Mesenchymal stem cell (in vitro differentiated cells and primary cell): ENCODE data around the gene MAP7D1.
A peak's percentile ranks its signal among the peaks of the same experiment; 100 is the strongest.
"Not testable (repeated sequence)": the region's sequence is repeated elsewhere in the genome, so short reads cannot be mapped to it uniquely, and the experiment has no call there.

Source experiments
- DNase-seq: peaks from one replicate; pipeline ENCODE4 v3.0.0-alpha.2; 2013
- H2AFZ ChIP-seq: one replicate; pipeline ENCODE4 v1.6.1; 2013; ENCODE audit warnings: low read depth, mild to moderate bottlenecking, control low read depth, inconsistent platforms, low read length, moderate library complexity
- H2AK5ac ChIP-seq: 2 replicates; pipeline ENCODE4 v1.6.1; 2013; ENCODE audit warnings: low read length, moderate library complexity, mild to moderate bottlenecking, inconsistent platforms; ENCODE audit not compliant: severe bottlenecking
- H2BK120ac ChIP-seq: one replicate; pipeline ENCODE4 v1.6.1; 2013; ENCODE audit warnings: low read depth, mild to moderate bottlenecking, inconsistent platforms, low read length, moderate library complexity
- H2BK12ac ChIP-seq, 2 experiments: one replicate each; pipeline ENCODE4 v1.6.1; 2013; ENCODE audit warnings: inconsistent platforms in 2 of 2, low read length in 2 of 2, mild to moderate bottlenecking in 2 of 2, moderate library complexity in 2 of 2, control low read depth in 1 of 2
- H2BK15ac ChIP-seq: one replicate; pipeline ENCODE4 v1.6.1; 2013; ENCODE audit warnings: mild to moderate bottlenecking, low read depth, inconsistent platforms; ENCODE audit not compliant: poor library complexity, severe bottlenecking
- H2BK5ac ChIP-seq: 2 replicates; pipeline ENCODE4 v1.6.1; 2013; ENCODE audit warnings: low read depth, mild to moderate bottlenecking, low read length, control low read depth, inconsistent platforms; ENCODE audit not compliant: poor library complexity, severe bottlenecking
- H3K14ac ChIP-seq, 2 experiments: one replicate each; pipeline ENCODE4 v1.6.1; 2013; ENCODE audit warnings: inconsistent platforms in 2 of 2, low read length in 2 of 2, control low read depth in 1 of 2, mild to moderate bottlenecking in 1 of 2, moderate library complexity in 1 of 2
- H3K18ac ChIP-seq, 2 experiments: one replicate each; pipeline ENCODE4 v1.6.1; 2013; ENCODE audit warnings: inconsistent platforms in 2 of 2, low read length in 2 of 2, control low read depth in 1 of 2, low read depth in 1 of 2, mild to moderate bottlenecking in 1 of 2
- H3K23ac ChIP-seq, 2 experiments: one replicate each; pipeline ENCODE4 v1.6.1; 2013; ENCODE audit warnings: inconsistent platforms in 2 of 2, low read length in 2 of 2, mild to moderate bottlenecking in 2 of 2, moderate library complexity in 2 of 2, control low read depth in 1 of 2
- H3K27ac ChIP-seq: 2 replicates; pipeline ENCODE4 v1.5.1; 2013; ENCODE audit warnings: mild to moderate bottlenecking, moderate library complexity, low read length, control low read depth, inconsistent platforms; ENCODE audit not compliant: poor library complexity, severe bottlenecking
- H3K27me3 ChIP-seq, 2 experiments: 2 replicates each; pipeline versions ENCODE4 v1.6.1 to v1.7.0; 2013; ENCODE audit warnings: low read length in 2 of 2, mild to moderate bottlenecking in 2 of 2, moderate library complexity in 2 of 2, control low read depth in 1 of 2, inconsistent platforms in 1 of 2; ENCODE audit not compliant: control insufficient read depth in 1 of 2, insufficient read depth in 1 of 2
- H3K36me3 ChIP-seq, 2 experiments: 2 replicates each; pipeline versions ENCODE4 v1.6.1 to v1.7.0; 2013; ENCODE audit warnings: low read length in 2 of 2, control low read depth in 1 of 2, inconsistent platforms in 1 of 2, low read depth in 1 of 2, mild to moderate bottlenecking in 1 of 2; ENCODE audit not compliant: insufficient read depth in 2 of 2, control insufficient read depth in 1 of 2
- H3K4ac ChIP-seq, 2 experiments: one replicate each; pipeline ENCODE4 v1.6.1; 2013; ENCODE audit warnings: inconsistent platforms in 2 of 2, low read length in 2 of 2, mild to moderate bottlenecking in 2 of 2, moderate library complexity in 2 of 2, control low read depth in 1 of 2, low read depth in 1 of 2
- H3K4me1 ChIP-seq: 2 replicates; pipeline ENCODE4 v1.6.1; 2013; ENCODE audit warnings: low read depth, low read length, control low read depth; ENCODE audit not compliant: control insufficient read depth, insufficient read depth
- H3K4me2 ChIP-seq: 2 replicates; pipeline ENCODE4 v1.6.1; 2013; ENCODE audit warnings: low read length, mild to moderate bottlenecking, inconsistent platforms; ENCODE audit not compliant: poor library complexity, severe bottlenecking
- H3K4me3 ChIP-seq, 2 experiments: 2 replicates each; pipeline versions ENCODE4 v1.5.1 to v1.7.0; 2013; ENCODE audit warnings: low read length in 2 of 2, mild to moderate bottlenecking in 2 of 2, control low read depth in 1 of 2, low read depth in 1 of 2; ENCODE audit not compliant: insufficient read depth in 1 of 2
- H3K79me1 ChIP-seq: replicated peaks from 2 replicates; pipeline ENCODE4 v1.6.1; 2013; ENCODE audit warnings: mild to moderate bottlenecking, control low read depth, low read length, inconsistent platforms; ENCODE audit not compliant: poor library complexity, severe bottlenecking
- H3K9ac ChIP-seq: 2 replicates; pipeline ENCODE4 v1.7.0; 2013; ENCODE audit warnings: mild to moderate bottlenecking, low read length, moderate library complexity
- H3K9me3 ChIP-seq: 2 replicates; pipeline ENCODE4 v1.7.0; 2013; ENCODE audit warnings: mild to moderate bottlenecking, low read length; ENCODE audit not compliant: control insufficient read depth
- H4K8ac ChIP-seq: one replicate; pipeline ENCODE4 v1.6.1; 2013; ENCODE audit warnings: inconsistent platforms, mild to moderate bottlenecking, low read length, moderate library complexity
- H4K91ac ChIP-seq: one replicate; pipeline ENCODE4 v1.6.1; 2013; ENCODE audit warnings: mild to moderate bottlenecking, low read length, inconsistent platforms
- WGBS: methylation state at CpG from one replicate; pipeline ENCODE4 v1.1.7; 2013; ENCODE audit warnings: mixed read lengths; 5-methylcytosine and 5-hydroxymethylcytosine counted together

The MAP7D1 gene

DNA sequence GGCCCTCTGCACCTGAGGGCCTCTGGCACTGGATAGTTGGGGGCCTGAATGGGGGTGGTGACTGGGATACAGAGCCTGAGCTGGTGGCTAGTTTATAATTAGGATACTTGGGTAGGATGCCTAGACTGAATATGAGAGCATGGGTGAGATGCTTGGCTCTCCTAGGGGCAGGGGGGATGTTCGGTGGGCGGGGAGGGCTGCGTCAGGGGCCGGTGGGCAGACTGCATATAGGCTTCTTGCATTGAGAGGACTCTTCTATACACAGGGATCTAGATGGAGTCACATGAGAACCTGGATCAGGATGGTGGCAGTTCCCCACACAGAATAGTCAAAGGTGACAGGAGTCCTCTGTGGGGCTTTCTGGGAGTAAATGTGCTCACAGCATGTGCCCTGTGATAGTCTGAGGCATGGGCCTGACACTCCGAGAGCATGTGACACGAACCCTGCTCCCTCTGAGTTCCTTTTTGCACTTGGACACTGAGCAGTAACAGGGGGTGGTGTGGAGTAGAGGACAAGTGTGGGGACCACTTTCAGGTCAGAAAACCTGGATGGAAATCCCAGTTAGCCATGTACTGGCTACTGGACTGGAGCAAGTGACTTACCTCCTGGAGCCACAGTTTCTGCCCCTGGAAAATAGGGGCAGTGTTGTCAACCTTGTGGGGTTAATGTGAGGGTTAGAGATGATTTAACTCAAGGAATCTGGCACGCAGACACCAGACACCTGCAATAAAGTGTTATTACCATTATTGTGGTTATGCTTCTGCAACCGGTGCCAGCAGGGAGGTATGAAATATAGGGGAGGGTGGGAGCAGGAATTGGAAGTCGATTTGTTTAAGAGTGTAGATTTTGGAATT is 2.2 kb downstream of the MAP7D1 start:
- H3K27me3 ChIP-seq, result no peaks in the 10 kb centered on the region
- no peak overlapping the region for H3K4ac ChIP-seq
- H3K79me1 ChIP-seq, result peaks cover 4% of the 10 kb centered on the region
- peak overlapping the region; percentile 100 for H3K9ac ChIP-seq
- no peak overlapping the region for H2BK15ac ChIP-seq
- no peak for DNase-seq
- H3K9me3 ChIP-seq, result no peaks in the 10 kb centered on the region
- no peak overlapping the region for H4K8ac ChIP-seq
- no peak overlapping the region for H4K91ac ChIP-seq
- H3K4me1 ChIP-seq, result peaks cover 46% of the 10 kb centered on the region
- H3K23ac ChIP-seq, result peak overlapping the region in 1 of 2 experiments; percentile 64
- H3K4me3 ChIP-seq, result peak overlapping the region; percentile 93 to 98
- H2BK5ac ChIP-seq, result no peak overlapping the region
- H3K36me3 ChIP-seq, result peaks cover 23 to 27% of the 10 kb centered on the region in 2 experiments
- H2BK12ac ChIP-seq, result no peak overlapping the region
- WGBS, result 84% methylated on average over 9 of the region's 9 CpGs
- no peak overlapping the region for H3K18ac ChIP-seq
- H2BK120ac ChIP-seq, result no peak overlapping the region
- H3K27ac ChIP-seq, result peak overlapping the region; percentile 63
- H2AFZ ChIP-seq, result no peak overlapping the region
- peak overlapping the region in 1 of 2 experiments; percentile 72 for H3K14ac ChIP-seq
- peak overlapping the region; percentile 23 for H2AK5ac ChIP-seq
- H3K4me2 ChIP-seq, result peak overlapping the region; percentile 96

DNA sequence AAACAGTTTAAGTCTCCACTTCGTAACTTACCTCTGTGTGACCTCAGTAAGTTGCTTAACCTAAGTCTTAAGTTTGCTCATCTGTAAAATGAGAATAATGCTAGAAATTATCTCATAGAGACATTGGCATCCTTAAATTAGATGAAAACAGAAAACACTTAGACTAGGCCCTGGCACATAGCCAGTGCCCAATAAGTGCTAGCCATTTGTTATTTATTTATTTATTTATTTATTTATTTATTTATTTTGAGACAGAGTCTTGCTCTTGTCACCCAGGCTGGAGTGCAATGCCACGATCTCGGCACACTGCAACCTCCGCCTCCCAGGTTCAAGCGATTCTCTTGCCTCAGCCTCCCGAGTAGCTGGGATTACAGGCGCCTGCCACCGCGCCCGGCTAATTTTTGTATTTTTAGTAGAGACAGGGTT is 2.9 kb downstream of the MAP7D1 start:
- H3K9me3 ChIP-seq, H2AK5ac ChIP-seq, H2BK120ac ChIP-seq, H2BK5ac ChIP-seq, H2BK15ac ChIP-seq, H3K79me1 ChIP-seq, H2BK12ac ChIP-seq, H4K8ac ChIP-seq, H3K23ac ChIP-seq, H3K27me3 ChIP-seq, H3K4ac ChIP-seq, H3K14ac ChIP-seq, H2AFZ ChIP-seq, H3K18ac ChIP-seq, H4K91ac ChIP-seq, H3K27ac ChIP-seq, DNase-seq, H3K4me2 ChIP-seq: not testable (repeated sequence)
- H3K9ac ChIP-seq, result peak overlapping the region; percentile 100
- H3K4me1 ChIP-seq, result peaks cover 46% of the 10 kb centered on the region
- WGBS, result 94% methylated on average over 7 of the region's 10 CpGs
- H3K36me3 ChIP-seq, result peaks cover 23 to 27% of the 10 kb centered on the region in 2 experiments
- H3K4me3 ChIP-seq, result peak overlapping the region in 1 of 2 experiments; percentile 93

DNA sequence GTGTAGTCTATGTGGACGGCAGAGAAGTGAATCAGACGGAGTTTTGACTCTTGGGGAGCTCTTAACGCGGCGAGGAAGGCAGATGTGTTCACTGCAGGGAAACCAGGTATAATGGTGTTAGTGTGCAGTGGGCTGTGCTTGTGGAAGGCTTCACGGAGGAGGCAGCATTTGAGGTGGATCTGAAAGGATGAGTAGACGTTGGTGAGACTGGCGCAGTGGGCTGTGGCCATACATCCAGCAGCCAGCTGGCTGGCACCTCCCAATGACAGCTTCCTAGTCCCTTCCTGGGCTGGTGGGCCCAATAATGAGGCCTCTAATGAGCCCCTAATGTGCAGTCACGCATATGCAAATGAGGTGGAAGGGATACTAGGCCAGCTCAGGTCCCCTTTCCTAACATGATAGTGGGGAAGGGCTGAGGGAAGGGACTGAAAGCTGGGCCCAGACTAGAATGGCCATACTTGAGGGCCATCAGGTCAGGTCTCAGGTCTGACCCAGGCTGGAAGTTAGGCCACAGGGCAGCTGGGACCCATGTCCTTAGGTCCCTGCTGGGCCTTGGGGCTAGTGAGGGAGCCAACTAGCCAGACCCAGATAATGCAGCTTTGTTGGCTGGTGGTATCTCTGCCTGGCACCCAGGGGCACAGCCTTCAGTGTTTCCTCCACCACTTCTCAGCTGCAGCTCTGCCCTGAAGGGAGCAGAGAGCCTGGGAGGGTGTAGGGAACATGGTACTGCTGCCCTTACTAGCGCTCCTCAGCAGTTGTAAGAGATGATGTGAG is 3.8 kb downstream of the MAP7D1 start:
- Histone ChIP-seq H3K23ac (no peak overlapping the region), H3K27me3 (no peaks in the 10 kb centered on the region), H3K4ac (peak overlapping the region in 1 of 2 experiments; percentile 24), H3K27ac (peak overlapping the region; percentile 93), H2BK120ac (no peak overlapping the region), H3K79me1 (peaks cover 2% of the 10 kb centered on the region), H4K8ac (peak overlapping the region; percentile 7), H2BK5ac (no peak overlapping the region), H2BK12ac (no peak overlapping the region), H3K9me3 (no peaks in the 10 kb centered on the region), H4K91ac (peak overlapping the region; percentile 25), H2BK15ac (no peak overlapping the region), H2AK5ac (peak overlapping the region; percentile 24), H3K18ac (peak overlapping the region; percentile 5 to 55), H3K4me3 (peak overlapping the region in 1 of 2 experiments; percentile 81), H2AFZ (no peak overlapping the region), H3K4me1 (peaks cover 41% of the 10 kb centered on the region), H3K4me2 (no peak overlapping the region), H3K36me3 (peaks cover 23 to 30% of the 10 kb centered on the region in 2 experiments), H3K14ac (no peak overlapping the region), H3K9ac (peak overlapping the region; percentile 90)
- DNase-seq, result no peak
- 95% methylated on average over 10 of the region's 10 CpGs for WGBS
